GM10266 (cell line): Measurements from ENCODE around the gene NOS3.

Source experiments
- DNase-seq: peaks from one replicate; pipeline ENCODE4 v3.0.0; 2012; ENCODE audit errors: extremely low spot score
- CTCF ChIP-seq: IDR thresholded peaks from 2 replicates; pipeline ENCODE4 v1.5.1; 2012; ENCODE audit warnings: mild to moderate bottlenecking, low read depth; ENCODE audit not compliant: control insufficient read depth, insufficient read depth; ENCODE audit errors: missing control alignments

The NOS3 gene

GRCh38 chr7:150962290-150962552 lies 28.6 kb upstream of the NOS3 start:
- DNase-seq = no peak
- TF ChIP-seq CTCF = no peak

- peak; percentile 93 for TF ChIP-seq CTCF
- peak; percentile 88 for DNase-seq
Measured at GRCh38 chr7:150962553-150963399, 28.0 kb upstream of the NOS3 start.

- no peak for TF ChIP-seq CTCF
- DNase-seq = no peak
Measured at GRCh38 chr7:150963707-150964559, 26.9 kb upstream of the NOS3 start.

- TF ChIP-seq CTCF = no peak
- DNase-seq = no peak
Measured at GRCh38 chr7:150964593-150965111, 26.2 kb upstream of the NOS3 start.

- no peak for TF ChIP-seq CTCF
- DNase-seq = no peak
Measured at GRCh38 chr7:150965273-150965830, 25.5 kb upstream of the NOS3 start.

- DNase-seq = no peak
- TF ChIP-seq CTCF = no peak
Measured at GRCh38 chr7:150966002-150966401, 24.8 kb upstream of the NOS3 start.
